ENCODE data around the gene TEX13B.

GRCh38 chrX:107940095-107940494 is 42.1 kb downstream of the TEX13B start:
- TF ChIP-seq, protein P1, sequence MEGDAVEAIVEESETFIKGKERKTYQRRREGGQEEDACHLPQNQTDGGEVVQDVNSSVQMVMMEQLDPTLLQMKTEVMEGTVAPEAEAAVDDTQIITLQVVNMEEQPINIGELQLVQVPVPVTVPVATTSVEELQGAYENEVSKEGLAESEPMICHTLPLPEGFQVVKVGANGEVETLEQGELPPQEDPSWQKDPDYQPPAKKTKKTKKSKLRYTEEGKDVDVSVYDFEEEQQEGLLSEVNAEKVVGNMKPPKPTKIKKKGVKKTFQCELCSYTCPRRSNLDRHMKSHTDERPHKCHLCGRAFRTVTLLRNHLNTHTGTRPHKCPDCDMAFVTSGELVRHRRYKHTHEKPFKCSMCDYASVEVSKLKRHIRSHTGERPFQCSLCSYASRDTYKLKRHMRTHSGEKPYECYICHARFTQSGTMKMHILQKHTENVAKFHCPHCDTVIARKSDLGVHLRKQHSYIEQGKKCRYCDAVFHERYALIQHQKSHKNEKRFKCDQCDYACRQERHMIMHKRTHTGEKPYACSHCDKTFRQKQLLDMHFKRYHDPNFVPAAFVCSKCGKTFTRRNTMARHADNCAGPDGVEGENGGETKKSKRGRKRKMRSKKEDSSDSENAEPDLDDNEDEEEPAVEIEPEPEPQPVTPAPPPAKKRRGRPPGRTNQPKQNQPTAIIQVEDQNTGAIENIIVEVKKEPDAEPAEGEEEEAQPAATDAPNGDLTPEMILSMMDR (IDR thresholded peaks at IDR 0.05; ENCODE audit: low read depth, low read length, missing input control), result no peak
- TF ChIP-seq, protein P2, sequence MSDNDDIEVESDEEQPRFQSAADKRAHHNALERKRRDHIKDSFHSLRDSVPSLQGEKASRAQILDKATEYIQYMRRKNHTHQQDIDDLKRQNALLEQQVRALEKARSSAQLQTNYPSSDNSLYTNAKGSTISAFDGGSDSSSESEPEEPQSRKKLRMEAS (IDR thresholded peaks at IDR 0.05), result no peak
- TF ChIP-seq, protein P3, sequence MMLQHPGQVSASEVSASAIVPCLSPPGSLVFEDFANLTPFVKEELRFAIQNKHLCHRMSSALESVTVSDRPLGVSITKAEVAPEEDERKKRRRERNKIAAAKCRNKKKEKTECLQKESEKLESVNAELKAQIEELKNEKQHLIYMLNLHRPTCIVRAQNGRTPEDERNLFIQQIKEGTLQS (IDR thresholded peaks at IDR 0.05), result no peak
- TF ChIP-seq, protein P4, sequence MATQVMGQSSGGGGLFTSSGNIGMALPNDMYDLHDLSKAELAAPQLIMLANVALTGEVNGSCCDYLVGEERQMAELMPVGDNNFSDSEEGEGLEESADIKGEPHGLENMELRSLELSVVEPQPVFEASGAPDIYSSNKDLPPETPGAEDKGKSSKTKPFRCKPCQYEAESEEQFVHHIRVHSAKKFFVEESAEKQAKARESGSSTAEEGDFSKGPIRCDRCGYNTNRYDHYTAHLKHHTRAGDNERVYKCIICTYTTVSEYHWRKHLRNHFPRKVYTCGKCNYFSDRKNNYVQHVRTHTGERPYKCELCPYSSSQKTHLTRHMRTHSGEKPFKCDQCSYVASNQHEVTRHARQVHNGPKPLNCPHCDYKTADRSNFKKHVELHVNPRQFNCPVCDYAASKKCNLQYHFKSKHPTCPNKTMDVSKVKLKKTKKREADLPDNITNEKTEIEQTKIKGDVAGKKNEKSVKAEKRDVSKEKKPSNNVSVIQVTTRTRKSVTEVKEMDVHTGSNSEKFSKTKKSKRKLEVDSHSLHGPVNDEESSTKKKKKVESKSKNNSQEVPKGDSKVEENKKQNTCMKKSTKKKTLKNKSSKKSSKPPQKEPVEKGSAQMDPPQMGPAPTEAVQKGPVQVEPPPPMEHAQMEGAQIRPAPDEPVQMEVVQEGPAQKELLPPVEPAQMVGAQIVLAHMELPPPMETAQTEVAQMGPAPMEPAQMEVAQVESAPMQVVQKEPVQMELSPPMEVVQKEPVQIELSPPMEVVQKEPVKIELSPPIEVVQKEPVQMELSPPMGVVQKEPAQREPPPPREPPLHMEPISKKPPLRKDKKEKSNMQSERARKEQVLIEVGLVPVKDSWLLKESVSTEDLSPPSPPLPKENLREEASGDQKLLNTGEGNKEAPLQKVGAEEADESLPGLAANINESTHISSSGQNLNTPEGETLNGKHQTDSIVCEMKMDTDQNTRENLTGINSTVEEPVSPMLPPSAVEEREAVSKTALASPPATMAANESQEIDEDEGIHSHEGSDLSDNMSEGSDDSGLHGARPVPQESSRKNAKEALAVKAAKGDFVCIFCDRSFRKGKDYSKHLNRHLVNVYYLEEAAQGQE (IDR thresholded peaks at IDR 0.05), result no peak
- TF ChIP-seq GABPA (IDR thresholded peaks at IDR 0.05 in 1 of 2, conservative IDR thresholded peaks at IDR 0.05 in 1 of 2) (no peak), SP1 (IDR thresholded peaks at IDR 0.05) (no peak), TAF1 (conservative IDR thresholded peaks at IDR 0.05) (no peak), FOXA2 (IDR thresholded peaks at IDR 0.05) (no peak), RAD21 (IDR thresholded peaks at IDR 0.05) (no peak), NR2F2 (IDR thresholded peaks at IDR 0.05) (no peak)
- TF ChIP-seq, protein P5, sequence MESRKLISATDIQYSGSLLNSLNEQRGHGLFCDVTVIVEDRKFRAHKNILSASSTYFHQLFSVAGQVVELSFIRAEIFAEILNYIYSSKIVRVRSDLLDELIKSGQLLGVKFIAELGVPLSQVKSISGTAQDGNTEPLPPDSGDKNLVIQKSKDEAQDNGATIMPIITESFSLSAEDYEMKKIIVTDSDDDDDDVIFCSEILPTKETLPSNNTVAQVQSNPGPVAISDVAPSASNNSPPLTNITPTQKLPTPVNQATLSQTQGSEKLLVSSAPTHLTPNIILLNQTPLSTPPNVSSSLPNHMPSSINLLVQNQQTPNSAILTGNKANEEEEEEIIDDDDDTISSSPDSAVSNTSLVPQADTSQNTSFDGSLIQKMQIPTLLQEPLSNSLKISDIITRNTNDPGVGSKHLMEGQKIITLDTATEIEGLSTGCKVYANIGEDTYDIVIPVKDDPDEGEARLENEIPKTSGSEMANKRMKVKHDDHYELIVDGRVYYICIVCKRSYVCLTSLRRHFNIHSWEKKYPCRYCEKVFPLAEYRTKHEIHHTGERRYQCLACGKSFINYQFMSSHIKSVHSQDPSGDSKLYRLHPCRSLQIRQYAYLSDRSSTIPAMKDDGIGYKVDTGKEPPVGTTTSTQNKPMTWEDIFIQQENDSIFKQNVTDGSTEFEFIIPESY (IDR thresholded peaks at IDR 0.05), result no peak

All from liver (tissue), 3 donors.